Neural progenitor cell (in vitro differentiated cells): ENCODE measurements around the gene DDX60. TPM values are rescaled to one million over a fixed set of nuclear protein-coding genes. Genes with fewer than 3 reads are reported as not detected.

ENCODE experiments used
- DNase-seq: peaks from one replicate; pipeline ENCODE4 v3.0.0-alpha.2; 2016; ENCODE audit warnings: low spot score
- H2AFZ ChIP-seq: fragments of 200-600 bp; sonication (generic); replicated peaks from 2 replicates; pipeline ENCODE4 v1.6.1; 2016; ENCODE audit warnings: antibody characterized with exemption
- H3F3A ChIP-seq: fragments of 200-600 bp; sonication (generic); 2 replicates; pipeline ENCODE4 v1.6.1; 2016; ENCODE audit warnings: antibody characterized with exemption, low read depth
- H3K27ac ChIP-seq: fragments of 200-600 bp; sonication (generic); 2 replicates; pipeline ENCODE4 v1.5.1; 2016; ENCODE audit warnings: mild to moderate bottlenecking
- H3K27me3 ChIP-seq: fragments of 200-600 bp; sonication (generic); 2 replicates; pipeline ENCODE4 v1.6.1; 2016; ENCODE audit warnings: mild to moderate bottlenecking, moderate library complexity
- H3K36me3 ChIP-seq: fragments of 200-600 bp; sonication (generic); 2 replicates; pipeline ENCODE4 v1.5.1; 2016
- H3K4me1 ChIP-seq: fragments of 200-600 bp; sonication (generic); 2 replicates; pipeline ENCODE4 v1.6.1; 2016; ENCODE audit warnings: mixed run types
- H3K4me2 ChIP-seq: fragments of 200-600 bp; sonication (generic); 2 replicates; pipeline ENCODE4 v1.6.1; 2016
- H3K4me3 ChIP-seq: fragments of 200-600 bp; sonication (generic); 2 replicates; pipeline ENCODE4 v1.5.1; 2016
- H3K79me2 ChIP-seq: fragments of 200-600 bp; sonication (generic); 2 replicates; pipeline ENCODE4 v1.6.1; 2016; ENCODE audit warnings: low read depth
- H3K9ac ChIP-seq: fragments of 200-600 bp; sonication (generic); 2 replicates; pipeline ENCODE4 v1.6.1; 2016
- H3K9me3 ChIP-seq: fragments of 200-600 bp; sonication (generic); 2 replicates; pipeline ENCODE4 v1.5.1; 2016; ENCODE audit warnings: low read depth
- H4K20me1 ChIP-seq: fragments of 200-600 bp; sonication (generic); 2 replicates; pipeline ENCODE4 v1.6.1; 2016; ENCODE audit warnings: low read depth
- H3K27ac Mint-ChIP-seq: 3 replicates; pipeline ENCODE4 v1.8.0; 2021; ENCODE audit warnings: mixed read lengths
- H3K27me3 Mint-ChIP-seq: 2 replicates; pipeline ENCODE4 v1.8.0; 2022; ENCODE audit warnings: low read depth, mild to moderate bottlenecking, inconsistent platforms, moderate library complexity, mixed read lengths; ENCODE audit not compliant: insufficient read depth
- H3K36me3 Mint-ChIP-seq: 3 replicates; pipeline ENCODE4 v1.8.0; 2021; ENCODE audit warnings: mixed read lengths
- H3K4me1 Mint-ChIP-seq: 3 replicates; pipeline ENCODE4 v1.8.0; 2021; ENCODE audit warnings: mixed read lengths
- H3K4me3 Mint-ChIP-seq: 3 replicates; pipeline ENCODE4 v1.8.0; 2021; ENCODE audit warnings: mild to moderate bottlenecking, moderate library complexity, mixed read lengths
- H3K9me3 Mint-ChIP-seq: 3 replicates; pipeline ENCODE4 v1.8.0; 2020; ENCODE audit warnings: mixed read lengths
- EZH2 ChIP-seq: fragments of 200-600 bp; sonication (generic); IDR thresholded peaks from 2 replicates; pipeline ENCODE4 v1.6.1; 2017; ENCODE audit warnings: antibody characterized with exemption, mild to moderate bottlenecking, moderate library complexity
- EZH2phosphoT487 ChIP-seq: fragments of 200-600 bp; sonication (generic); IDR thresholded peaks from 2 replicates; pipeline ENCODE4 v1.6.1; 2017; ENCODE audit warnings: antibody characterized with exemption
- total RNA-seq: library from RNA; depleted of rRNA; stranded (reverse); fragments of >200 nt; gene quantifications from 2 replicates; pipeline ENCODE4 v1.2.3, GENCODE V29; 2015; ENCODE audit warnings: low replicate concordance
- TF ChIP-seq, protein P1 (sequence below): fragments of 200-600 bp; sonication (generic); IDR thresholded peaks from 2 replicates; pipeline ENCODE4 v1.5.1; 2017; ENCODE audit warnings: antibody characterized with exemption, mild to moderate bottlenecking

The DDX60 gene
- total RNA-seq, 1 donor from 2014 or later, result 7.8 TPM

DNA sequence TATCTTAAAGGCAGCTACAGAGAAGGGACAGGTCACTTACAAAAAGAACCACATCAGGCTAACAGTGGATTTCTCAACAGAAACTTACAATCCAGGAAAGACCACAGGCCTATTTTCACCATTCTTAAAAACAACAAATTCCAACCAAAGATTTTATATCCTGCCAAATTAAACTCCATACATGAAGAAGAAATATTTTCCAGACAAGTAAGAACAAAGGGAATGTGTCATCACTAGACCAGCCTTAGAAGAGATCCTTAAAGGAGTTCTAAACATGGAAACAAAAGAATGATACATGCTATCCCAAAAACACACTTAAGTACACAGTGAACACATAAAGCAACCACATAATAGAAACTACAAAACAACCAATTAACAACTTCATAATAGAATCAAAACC, 120.6 kb downstream of the DDX60 start:
- Histone ChIP-seq H3K27ac (no peak overlapping the region), H4K20me1 (no peaks in the 10 kb centered on the region), H3K4me3 (no peak overlapping the region), H3K4me1 (no peaks in the 10 kb centered on the region), H3K36me3 (no peaks in the 10 kb centered on the region), H3K9me3 (no peaks in the 10 kb centered on the region), H3K4me2 (no peak overlapping the region), H2AFZ (no peak overlapping the region), H3K79me2 (no peaks in the 10 kb centered on the region), H3F3A (no peaks in the 10 kb centered on the region), H3K9ac (no peak overlapping the region), H3K27me3 (no peaks in the 10 kb centered on the region)
- TF ChIP-seq EZH2phosphoT487, result no peak
- no peak for TF ChIP-seq EZH2
- TF ChIP-seq, protein P1, sequence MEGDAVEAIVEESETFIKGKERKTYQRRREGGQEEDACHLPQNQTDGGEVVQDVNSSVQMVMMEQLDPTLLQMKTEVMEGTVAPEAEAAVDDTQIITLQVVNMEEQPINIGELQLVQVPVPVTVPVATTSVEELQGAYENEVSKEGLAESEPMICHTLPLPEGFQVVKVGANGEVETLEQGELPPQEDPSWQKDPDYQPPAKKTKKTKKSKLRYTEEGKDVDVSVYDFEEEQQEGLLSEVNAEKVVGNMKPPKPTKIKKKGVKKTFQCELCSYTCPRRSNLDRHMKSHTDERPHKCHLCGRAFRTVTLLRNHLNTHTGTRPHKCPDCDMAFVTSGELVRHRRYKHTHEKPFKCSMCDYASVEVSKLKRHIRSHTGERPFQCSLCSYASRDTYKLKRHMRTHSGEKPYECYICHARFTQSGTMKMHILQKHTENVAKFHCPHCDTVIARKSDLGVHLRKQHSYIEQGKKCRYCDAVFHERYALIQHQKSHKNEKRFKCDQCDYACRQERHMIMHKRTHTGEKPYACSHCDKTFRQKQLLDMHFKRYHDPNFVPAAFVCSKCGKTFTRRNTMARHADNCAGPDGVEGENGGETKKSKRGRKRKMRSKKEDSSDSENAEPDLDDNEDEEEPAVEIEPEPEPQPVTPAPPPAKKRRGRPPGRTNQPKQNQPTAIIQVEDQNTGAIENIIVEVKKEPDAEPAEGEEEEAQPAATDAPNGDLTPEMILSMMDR, result no peak
- DNase-seq, result no peak
- Mint-ChIP-seq H3K27me3 (peaks cover 4% of the 10 kb centered on the region), H3K27ac (no peak overlapping the region), H3K36me3 (no peaks in the 10 kb centered on the region), H3K9me3 (peaks cover 14% of the 10 kb centered on the region), H3K4me1 (no peaks in the 10 kb centered on the region), H3K4me3 (no peak overlapping the region)

DNA sequence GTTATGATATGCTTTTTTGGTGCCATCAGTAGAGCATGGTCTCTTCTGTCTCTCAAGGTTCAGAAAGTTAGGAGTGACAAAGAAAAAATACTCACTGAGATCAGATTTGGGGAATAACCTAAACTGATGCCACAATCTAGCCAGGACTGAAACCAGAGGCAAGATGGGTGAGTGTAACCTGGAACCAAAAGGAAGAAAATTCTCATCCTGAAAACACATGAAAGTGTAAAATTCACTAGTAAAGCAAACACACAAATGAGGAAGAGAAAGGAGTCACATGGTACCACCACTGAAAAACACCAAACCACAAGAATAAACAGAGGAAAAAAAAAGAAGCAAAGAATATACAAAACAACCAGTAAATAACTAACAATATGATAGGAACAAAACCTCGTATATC, 129.8 kb downstream of the DDX60 start:
- no peak overlapping the region for H3K9ac ChIP-seq
- Mint-ChIP-seq H3K27me3 (no peaks in the 10 kb centered on the region), H3K36me3 (no peaks in the 10 kb centered on the region), H3K9me3 (no peaks in the 10 kb centered on the region), H3K4me1 (no peaks in the 10 kb centered on the region), H3K27ac (no peak overlapping the region), H3K4me3 (no peak overlapping the region)
- no peak overlapping the region for H3K27ac ChIP-seq
- no peak overlapping the region for H3K4me2 ChIP-seq
- H3K4me1 ChIP-seq, result no peaks in the 10 kb centered on the region
- TF ChIP-seq EZH2, result no peak
- TF ChIP-seq EZH2phosphoT487, result no peak
- TF ChIP-seq, protein P1, result no peak
- no peaks in the 10 kb centered on the region for H3K27me3 ChIP-seq
- no peaks in the 10 kb centered on the region for H3K36me3 ChIP-seq
- H3K9me3 ChIP-seq, result no peaks in the 10 kb centered on the region
- H2AFZ ChIP-seq, result no peak overlapping the region
- no peak for DNase-seq
- H3F3A ChIP-seq, result no peaks in the 10 kb centered on the region
- no peaks in the 10 kb centered on the region for H4K20me1 ChIP-seq
- H3K4me3 ChIP-seq, result no peak overlapping the region
- H3K79me2 ChIP-seq, result no peaks in the 10 kb centered on the region

DNA sequence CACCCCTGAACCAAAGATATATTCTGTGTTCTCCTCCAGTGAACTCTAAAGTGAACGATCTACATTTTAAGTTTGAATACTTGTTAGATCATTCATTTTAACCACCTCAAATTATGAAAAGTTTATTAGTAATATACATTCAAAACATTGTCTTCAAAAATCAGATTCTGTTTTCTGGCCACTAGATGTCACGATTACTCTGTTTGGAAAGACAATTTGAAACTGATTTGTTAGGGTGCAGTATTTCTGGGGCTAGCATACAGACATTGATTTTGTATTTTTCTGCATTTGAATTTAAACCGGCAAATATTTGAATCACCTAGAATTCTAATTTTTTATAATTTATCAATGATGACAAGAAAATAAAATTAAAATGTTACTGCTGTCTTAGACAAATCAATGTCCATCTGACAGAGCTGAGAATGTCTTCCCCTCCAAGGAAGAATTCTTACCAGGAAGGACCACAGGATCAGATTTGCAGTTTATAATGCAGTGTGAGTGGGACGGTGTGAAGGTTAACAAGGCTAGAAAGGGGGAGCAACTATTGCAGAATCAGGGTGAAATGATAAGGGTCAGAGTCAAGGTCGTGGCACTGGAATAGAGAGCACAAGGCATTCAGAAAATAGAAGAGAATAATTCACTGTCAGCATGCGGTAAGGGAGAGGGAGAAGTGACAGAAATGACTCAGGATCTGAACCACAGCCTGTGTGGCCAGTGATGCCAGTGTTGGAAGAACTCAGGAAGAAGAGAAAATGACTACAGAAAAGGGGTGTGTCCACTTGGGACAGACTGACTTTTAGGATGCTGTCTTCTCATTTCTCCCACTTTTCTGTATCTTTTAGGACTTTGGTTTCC, 134.6 kb downstream of the DDX60 start:
- Mint-ChIP-seq H3K27ac (no peak overlapping the region), H3K27me3 (no peaks in the 10 kb centered on the region), H3K4me3 (no peak overlapping the region), H3K9me3 (no peaks in the 10 kb centered on the region), H3K4me1 (no peaks in the 10 kb centered on the region), H3K36me3 (no peaks in the 10 kb centered on the region)
- no peaks in the 10 kb centered on the region for H3K9me3 ChIP-seq
- no peak overlapping the region for H2AFZ ChIP-seq
- no peak overlapping the region for H3K9ac ChIP-seq
- H3K27me3 ChIP-seq, result no peaks in the 10 kb centered on the region
- no peaks in the 10 kb centered on the region for H3K36me3 ChIP-seq
- no peak overlapping the region for H3K4me2 ChIP-seq
- no peaks in the 10 kb centered on the region for H4K20me1 ChIP-seq
- no peaks in the 10 kb centered on the region for H3K79me2 ChIP-seq
- TF ChIP-seq, protein P1, result peak; percentile 77
- no peak for TF ChIP-seq EZH2
- TF ChIP-seq EZH2phosphoT487, result no peak
- DNase-seq, result peak; percentile 18
- no peak overlapping the region for H3K27ac ChIP-seq
- H3K4me1 ChIP-seq, result no peaks in the 10 kb centered on the region
- H3F3A ChIP-seq, result no peaks in the 10 kb centered on the region
- no peak overlapping the region for H3K4me3 ChIP-seq
